ENCODE data around the gene YBX2.
"Not testable (repeated sequence)": the region's sequence is repeated elsewhere in the genome, so short reads cannot be mapped to it uniquely, and the experiment has no call there.

Gene YBX2

DNA sequence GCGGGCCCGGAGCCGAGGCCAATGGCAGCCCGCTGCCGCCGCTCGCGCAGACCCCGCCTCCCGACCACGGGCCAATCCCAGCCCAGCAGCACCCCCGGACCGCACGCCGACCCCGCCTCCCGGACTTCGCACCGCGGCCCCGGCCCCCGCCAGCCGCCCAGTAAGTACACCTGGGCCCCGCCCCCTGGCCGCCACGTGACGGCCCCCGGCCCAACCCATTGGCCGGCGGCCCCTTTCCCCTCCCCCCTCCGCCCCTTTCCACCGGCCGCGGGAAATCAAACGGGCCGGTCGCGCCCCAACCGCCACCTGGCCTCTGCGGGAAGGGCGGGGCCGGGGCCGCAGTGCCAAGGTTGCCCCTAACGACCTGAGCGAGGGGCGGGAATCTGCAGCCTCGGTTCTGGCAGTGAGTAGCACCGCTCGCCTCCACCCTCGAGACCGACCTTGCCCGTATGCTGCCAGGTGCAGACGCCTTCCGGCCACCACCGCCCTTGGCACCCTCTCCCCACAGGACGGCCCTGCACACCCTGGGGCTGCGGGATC, at the start of gene YBX2:
Gene YBX2 (minus strand): TSS at position 26 of the 540 bp plus-strand sequence. CDS start 139 bp downstream, outside the sequence.
- ATAC-seq: peak; percentile 74

GRCh38 chr17:7343250-7343649, 48.8 kb upstream of the YBX2 start:
- no peak for ATAC-seq
- DNase-seq: no peak

More for the DNA sequence above, at the start of gene YBX2:
- peak; percentile 84 for DNase-seq

- ATAC-seq (no peak), DNase-seq (no peak)
Measured at GRCh38 chr17:7341842-7342241, 47.4 kb upstream of the YBX2 start.

- DNase-seq (no peak), ATAC-seq (no peak)
Measured at GRCh38 chr17:7340179-7340578, 45.7 kb upstream of the YBX2 start.

DNA sequence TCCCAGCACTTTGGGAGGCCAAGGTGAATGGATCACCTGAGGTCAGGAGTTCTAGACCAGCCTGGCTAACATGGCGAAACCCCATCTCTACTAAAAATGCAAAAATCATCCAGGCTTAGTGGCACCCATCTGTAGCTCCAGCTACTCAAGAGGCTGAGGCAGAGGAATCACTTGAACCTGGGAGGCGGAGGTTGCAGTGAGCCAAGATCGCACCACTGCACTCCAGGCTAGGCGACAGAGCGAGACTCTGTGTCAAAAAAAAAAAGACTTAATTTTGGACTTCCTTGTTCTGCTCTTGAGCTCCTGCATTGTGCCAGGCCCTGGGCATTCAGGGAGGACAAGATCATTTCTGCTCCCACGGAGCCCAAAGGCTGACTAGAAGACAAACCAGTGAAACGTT, 43.2 kb upstream of the YBX2 start:
- not testable (repeated sequence) for ATAC-seq, DNase-seq

DNA sequence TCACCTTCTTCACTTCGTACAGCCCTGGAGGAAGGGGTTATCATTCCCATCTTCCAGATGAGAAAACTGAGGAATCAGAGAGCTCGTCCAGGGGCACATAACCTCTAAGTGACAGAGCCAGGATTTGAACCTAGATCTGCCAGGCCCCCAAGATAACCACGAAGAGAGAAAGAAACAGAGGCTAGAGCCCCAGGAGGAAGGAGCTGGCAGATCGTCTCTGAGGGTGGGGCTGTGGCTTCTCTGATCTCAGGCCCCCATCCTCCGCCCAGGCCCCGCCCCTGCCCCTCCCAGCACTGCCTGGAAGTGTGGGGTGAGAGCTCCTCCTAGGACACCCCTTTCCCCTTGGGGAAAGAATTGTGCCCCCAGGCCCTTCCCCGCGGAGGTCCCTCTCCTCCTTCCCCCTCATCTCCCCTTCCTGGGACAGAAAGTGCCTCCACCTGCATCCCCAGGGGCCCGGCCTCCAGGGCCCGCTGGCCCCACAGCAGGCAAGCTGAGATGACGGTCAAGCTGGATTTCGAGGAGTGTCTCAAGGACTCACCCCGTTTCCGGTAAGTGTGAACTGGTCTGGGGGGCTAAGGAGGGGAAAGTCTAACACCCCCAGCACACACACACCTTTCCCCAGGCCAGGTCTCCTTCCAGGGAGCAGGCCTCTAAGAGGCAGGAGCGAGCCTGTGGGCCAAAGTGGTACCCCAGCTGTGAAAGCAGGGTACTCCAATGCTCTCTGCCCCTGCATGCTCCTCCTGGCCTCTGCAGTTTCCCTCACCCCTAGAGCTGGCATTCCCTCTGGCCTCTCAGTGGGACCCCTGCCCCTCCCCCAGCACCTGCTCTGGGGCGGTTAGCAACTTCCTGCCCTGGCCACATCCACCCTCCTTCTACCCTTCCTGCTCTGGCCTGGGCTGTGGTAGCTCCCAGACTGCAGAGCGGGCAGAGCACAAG, 42.1 kb upstream of the YBX2 start, which contains the start of gene ACAP1:
Gene ACAP1 (plus strand): TSS at position 290 of the 936 bp plus-strand sequence. CDS start 206 bp downstream, at position 496.
- peak; percentile 92 for DNase-seq
- peak; percentile 94 for ATAC-seq

- ATAC-seq, DNase-seq: not testable (repeated sequence)
Measured at GRCh38 chr17:7335765-7336164, 41.3 kb upstream of the YBX2 start.

- DNase-seq (no peak), ATAC-seq (no peak)
Measured at GRCh38 chr17:7334938-7335538, 40.6 kb upstream of the YBX2 start.

GRCh38 chr17:7332600-7333069, 38.2 kb upstream of the YBX2 start:
- DNase-seq, ATAC-seq: not testable (repeated sequence)

DNA sequence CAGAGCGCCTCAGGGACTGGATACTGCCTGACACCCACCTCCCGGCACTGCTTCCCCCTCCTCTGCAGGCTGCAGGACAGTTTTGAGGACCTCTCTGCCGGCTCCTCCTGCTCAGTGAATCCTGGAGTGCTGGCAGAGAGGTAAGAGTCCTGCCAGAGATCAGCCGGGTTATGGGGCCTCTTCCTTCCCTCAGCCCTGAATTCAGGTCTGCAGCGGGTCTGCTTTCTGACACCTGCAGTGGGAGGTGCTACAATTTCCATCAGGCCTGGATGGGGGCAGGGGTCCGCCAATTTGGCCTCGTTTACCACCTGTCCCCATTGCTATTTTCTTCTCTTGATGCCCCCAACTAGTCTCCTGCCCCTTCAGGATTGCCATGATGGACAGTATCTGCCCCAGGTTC, 37.7 kb upstream of the YBX2 start:
- DNase-seq (no peak), ATAC-seq (no peak)

DNA sequence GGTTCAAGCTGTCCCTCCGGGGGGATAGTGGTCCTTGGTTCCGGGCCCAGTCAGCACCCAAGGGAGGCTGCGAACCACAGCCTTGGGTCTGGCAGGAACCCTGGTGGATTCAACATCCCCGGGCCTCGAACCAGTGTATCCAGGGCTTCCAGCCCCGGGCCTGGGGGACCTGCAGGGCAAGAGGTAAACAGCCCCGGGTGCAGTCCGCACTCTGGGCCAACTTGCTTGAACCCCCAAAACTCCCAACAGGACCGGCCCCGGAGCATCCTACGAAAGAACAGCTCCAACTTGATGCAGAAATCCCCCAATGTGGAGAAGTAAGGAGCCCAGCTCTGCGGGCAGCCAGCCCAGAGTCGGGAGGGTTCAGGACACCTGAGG, 36.2 kb upstream of the YBX2 start:
- DNase-seq: no peak
- ATAC-seq: no peak

DNA sequence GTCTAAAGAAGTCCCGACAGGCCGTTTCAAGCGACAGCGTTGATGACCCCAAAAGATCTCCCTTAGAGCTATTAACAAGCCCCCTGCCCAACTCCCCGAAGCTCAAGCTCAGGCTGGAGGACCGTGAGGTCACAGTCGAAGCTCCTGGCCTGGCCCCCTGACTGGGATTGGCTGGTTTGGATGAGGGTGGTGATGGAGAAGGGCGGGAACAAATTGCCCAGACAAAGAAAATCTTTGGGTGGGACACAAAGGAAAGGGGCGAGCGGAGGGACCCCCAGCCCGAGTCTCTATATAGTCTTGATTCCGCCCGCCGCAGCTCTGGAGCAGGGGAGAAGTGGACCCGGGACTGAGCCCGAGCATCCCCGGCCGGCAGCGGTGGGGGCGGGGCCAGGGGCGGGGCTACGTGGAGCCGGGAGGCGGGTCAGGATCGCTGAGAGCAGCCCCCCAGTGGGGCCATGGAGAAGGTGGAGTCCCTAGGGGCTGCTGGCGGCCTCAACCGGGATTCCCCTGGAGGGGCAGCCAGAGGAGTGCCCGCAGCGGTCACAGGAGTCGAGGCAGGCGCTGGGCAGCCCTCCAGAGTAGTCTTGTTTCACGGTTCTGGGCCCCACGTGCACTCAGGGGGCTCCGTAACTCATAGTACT, 35.7 kb upstream of the YBX2 start:
- ATAC-seq: peak; percentile 70

DNA sequence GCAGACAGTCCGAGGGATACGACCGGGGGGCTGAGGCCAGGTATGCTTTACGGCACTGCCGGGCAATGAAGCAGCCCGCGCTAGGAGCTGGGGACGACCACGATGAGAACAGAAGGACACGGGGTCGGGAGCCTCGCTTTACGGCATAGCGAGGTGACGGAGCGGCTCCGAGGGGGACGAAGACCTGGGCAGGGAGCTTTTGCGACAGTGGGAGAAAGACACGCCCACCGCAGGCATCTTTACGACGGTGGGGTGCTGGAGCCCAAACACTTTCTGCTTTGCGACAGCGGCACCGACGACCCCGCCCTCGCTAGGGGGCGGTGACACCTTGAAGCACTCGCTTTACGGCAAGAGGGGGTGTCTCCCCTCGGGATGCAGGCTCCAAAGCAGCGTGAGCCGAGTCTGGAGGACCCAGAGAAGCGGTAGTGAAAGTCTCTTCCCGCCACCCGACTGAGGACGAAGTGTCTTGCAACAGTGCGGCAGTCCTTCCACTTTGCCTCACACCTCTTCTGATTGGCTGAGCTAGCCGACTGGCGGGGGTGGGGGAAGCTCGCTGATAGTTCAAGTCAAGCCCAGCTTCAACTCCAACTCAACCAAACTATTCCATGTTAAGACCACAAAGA, 35.0 kb upstream of the YBX2 start:
- peak; percentile 76 for ATAC-seq
- DNase-seq: peak; percentile 94

More for the DNA sequence above, 35.7 kb upstream of the YBX2 start:
- DNase-seq: peak; percentile 85

DNA sequence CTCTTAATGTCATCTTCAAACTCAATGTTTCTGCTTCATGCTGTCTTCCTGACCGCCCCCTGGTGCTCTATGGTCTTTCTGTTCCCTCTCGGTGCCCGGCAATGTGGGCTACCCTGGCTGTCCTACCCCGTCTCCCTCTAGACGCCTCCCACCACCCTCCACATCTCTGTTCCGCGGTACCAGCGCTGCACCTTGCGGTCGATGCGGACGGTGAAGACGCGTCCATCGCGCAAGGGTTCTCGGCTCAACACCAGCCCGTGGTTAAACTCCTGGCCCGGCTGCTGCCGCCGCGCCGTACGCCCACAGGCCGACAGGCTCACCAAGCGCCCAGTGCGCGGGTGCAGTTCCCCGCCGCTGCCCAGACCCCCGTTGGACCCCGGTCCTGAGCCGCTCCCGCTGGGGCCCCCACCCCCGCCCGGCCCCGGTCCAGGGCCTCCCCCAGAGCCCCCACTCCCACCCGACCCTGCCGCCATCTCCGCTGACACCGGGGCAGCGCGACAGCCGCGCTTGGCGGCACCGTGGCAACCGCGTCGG, 34.5 kb upstream of the YBX2 start, which contains the start of gene NEURL4:
Gene NEURL4 (minus strand): TSS at position 496 of the 534 bp plus-strand sequence. CDS start 23 bp downstream, at position 473.
- no peak for DNase-seq
- peak; percentile 4 for ATAC-seq

DNA sequence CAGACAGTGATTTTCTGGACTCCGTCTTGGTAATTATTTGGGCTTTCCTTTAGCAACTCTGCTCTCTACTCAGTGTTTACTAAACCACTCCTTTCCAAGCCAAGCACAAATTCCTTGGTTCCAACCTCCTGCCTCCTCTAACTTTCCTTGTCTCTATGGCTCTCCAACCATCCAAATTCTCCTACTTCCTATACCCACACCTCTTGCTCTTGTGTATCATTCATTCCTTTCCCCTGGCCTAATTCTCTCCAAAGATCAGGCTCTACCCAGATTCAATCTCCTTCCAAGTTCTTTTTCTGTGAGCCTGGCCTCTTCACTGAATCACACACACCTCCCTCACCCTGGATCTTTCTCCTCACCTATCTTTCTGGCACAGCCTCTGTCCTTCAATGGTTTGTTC, 33.6 kb upstream of the YBX2 start:
- ATAC-seq (no peak), DNase-seq (no peak)

DNA sequence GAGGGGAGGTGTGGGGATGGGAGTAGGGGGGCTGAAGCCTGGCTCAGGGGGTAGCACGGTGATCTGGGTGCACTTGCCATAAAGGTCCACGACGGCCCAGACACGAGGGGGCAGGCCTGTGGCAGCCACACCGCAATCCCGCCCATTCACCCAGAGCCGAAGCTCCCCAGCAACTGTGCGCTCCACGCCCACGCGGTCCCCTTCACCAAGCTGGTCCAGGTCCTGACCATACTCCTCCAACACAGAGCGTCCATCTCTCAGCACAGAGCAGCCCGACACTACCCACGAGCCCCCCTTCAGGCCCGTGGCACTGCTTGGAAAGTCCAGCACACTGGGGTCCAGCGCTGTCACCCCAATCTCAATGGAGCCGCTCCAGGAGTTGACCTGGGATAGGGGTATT, 33.1 kb upstream of the YBX2 start:
- ATAC-seq: no peak
- DNase-seq: no peak

DNA sequence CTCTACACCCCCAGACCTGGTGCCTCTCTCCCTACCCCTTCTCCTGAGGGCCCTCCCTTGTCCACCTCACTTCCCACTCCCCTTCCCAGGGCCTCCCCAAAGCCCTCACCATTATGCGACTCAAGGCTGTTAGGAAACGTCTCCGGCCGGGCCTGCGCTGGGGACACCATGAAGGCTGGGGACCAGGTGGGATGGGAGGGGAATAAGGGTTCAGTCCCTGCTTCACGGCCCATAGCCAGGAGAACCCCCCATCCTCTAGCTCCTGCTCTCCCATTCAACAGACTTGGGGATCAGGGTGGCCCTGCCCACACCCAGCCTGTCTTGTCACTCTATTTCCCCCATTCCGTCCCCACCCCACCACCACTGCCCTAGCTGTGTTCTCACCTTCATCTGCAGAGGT, 32.6 kb upstream of the YBX2 start:
- no peak for DNase-seq
- no peak for ATAC-seq

- DNase-seq (no peak), ATAC-seq (no peak)
Measured at GRCh38 chr17:7326186-7326585, 31.7 kb upstream of the YBX2 start.

DNA sequence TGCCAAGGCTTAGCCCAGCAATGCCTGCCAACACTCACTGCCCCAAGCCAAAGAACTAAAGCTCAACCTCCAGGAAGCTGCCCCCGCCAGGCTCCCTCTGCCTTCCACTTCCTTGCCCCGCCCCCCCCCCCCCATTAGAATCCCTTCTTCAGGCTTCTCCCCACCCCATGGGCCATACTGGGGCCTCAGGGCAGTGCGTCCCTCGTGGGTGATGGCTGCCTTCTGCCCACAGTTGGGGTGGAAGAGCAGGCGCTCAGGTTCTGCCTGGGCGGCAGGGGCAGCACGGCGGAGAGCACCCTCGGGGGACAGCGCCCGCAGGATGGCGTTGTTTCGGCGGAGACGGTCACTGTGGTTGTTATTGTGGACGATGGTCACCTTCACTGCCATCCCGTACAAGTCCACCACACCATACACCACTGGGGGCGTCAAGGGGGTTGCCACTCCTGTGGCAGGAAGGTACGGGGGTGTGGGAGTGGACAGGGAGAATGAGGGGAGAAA, 30.6 kb upstream of the YBX2 start:
- no peak for ATAC-seq

GRCh38 chr17:7324438-7324779, 30.0 kb upstream of the YBX2 start:
- ATAC-seq (no peak), DNase-seq (no peak)

More for the DNA sequence above, 30.6 kb upstream of the YBX2 start:
- no peak for DNase-seq

- peak; percentile 79 for DNase-seq
- peak; percentile 43 for ATAC-seq
Measured at GRCh38 chr17:7323731-7324437, 29.4 kb upstream of the YBX2 start.

All from stimulated activated naive CD8-positive, alpha-beta T cell treated with anti-CD3 and anti-CD28 coated beads, Interleukin-15, Interleukin-2, amounts not matched to agents 100 U/mL and 50 U/mL, for 24 hours (primary cell).